Measurements from ENCODE around the gene FAM78B.

Gene FAM78B

DNA sequence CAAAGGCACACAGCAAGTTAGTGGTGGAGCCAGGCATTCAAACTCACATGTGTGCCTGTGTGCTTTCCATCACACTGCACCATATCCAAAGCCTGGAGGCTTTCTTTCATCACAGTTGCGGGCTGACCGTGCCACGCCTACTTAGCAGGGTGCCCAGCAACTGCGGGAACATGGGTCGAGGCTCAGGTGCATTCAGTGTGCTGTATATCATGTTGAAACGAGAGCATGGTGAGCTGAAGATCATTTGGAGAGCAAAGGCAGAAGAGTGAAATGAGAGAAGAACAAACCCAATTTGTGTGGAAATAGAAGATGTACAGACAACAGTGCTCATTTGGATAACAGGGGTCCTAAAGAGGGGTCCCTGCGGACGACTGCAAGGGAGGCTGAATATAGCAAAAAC, 46.5 kb downstream of the FAM78B start:
- H3K27me3 ChIP-seq (ENCODE audit: control insufficient read depth, insufficient read depth, low read length), result no peaks in the 10 kb centered on the region
- H3K9ac ChIP-seq (ENCODE audit: low read depth, low read length), result no peak overlapping the region
- H3K4me3 ChIP-seq (ENCODE audit: low read depth, low read length), result no peak overlapping the region
- no peaks in the 10 kb centered on the region for H3K36me3 ChIP-seq (ENCODE audit: control insufficient read depth, insufficient read depth, low read length)
- no peak overlapping the region for H3K27ac ChIP-seq (ENCODE audit: low read depth, low read length)
- H3K9me3 ChIP-seq (ENCODE audit: control insufficient read depth, insufficient read depth, low read length), result no peaks in the 10 kb centered on the region
- peaks cover 15% of the 10 kb centered on the region; the same call in 1 of the 2 replicates for H3K4me1 ChIP-seq (ENCODE audit: control insufficient read depth, insufficient read depth, low read length)

DNA sequence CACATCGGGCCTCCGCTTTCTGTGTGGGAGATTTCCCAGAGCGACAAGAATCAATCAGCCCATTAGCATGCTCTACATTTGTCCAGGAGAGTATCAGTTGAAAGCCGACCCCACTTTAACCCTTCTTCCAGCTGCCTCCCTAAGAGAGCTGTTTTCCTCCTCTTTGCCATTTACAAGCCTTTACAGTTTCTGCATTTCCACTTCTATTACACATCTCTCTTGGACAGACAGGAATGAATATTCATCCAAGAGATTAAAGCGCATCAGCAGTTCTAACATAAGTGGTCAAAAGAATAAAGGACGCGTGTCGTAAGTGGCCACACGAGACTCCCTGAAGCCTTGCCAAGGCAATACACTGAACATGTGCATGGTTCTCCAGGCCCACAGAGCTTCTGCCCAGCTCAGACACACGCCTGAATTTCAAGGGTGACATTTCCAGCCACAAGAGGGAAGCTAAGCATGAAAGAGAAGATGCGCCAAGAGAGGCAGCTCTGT, 47.3 kb downstream of the FAM78B start:
- H3K27me3 ChIP-seq (ENCODE audit: control insufficient read depth, insufficient read depth, low read length), result no peaks in the 10 kb centered on the region
- H3K4me1 ChIP-seq (ENCODE audit: control insufficient read depth, insufficient read depth, low read length), result peaks cover 15% of the 10 kb centered on the region; the same call in 1 of the 2 replicates
- H3K27ac ChIP-seq (ENCODE audit: low read depth, low read length), result no peak overlapping the region
- no peaks in the 10 kb centered on the region for H3K9me3 ChIP-seq (ENCODE audit: control insufficient read depth, insufficient read depth, low read length)
- H3K4me3 ChIP-seq (ENCODE audit: low read depth, low read length), result no peak overlapping the region
- H3K36me3 ChIP-seq (ENCODE audit: control insufficient read depth, insufficient read depth, low read length), result no peaks in the 10 kb centered on the region
- no peak overlapping the region for H3K9ac ChIP-seq (ENCODE audit: low read depth, low read length)

DNA sequence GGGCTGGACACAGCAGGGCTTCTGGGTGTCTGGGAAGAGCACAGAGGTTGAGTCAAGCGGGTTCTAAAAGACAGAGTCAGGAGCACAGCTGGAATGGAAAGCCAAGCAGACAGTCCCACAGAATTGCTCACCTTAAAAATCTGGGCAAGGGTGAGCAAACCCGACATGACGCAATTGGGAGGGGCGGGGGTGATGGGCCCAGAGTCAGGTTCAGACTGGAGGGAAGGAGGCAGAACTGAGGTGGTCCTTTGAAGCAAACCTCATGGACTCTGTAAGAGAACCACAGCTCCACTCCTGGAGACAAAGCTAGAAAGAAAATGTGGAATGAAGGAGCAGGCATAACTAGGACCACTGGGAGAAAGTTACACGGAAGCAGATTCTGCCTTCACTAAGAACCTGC, 49.0 kb downstream of the FAM78B start:
- Histone ChIP-seq H3K4me3 (ENCODE audit: low read depth, low read length) (no peak overlapping the region), H3K27ac (ENCODE audit: low read depth, low read length) (no peak overlapping the region), H3K36me3 (ENCODE audit: control insufficient read depth, insufficient read depth, low read length) (no peaks in the 10 kb centered on the region), H3K9ac (ENCODE audit: low read depth, low read length) (no peak overlapping the region), H3K4me1 (ENCODE audit: control insufficient read depth, insufficient read depth, low read length) (peaks cover 8% of the 10 kb centered on the region; the same call in 1 of the 2 replicates), H3K27me3 (ENCODE audit: control insufficient read depth, insufficient read depth, low read length) (no peaks in the 10 kb centered on the region), H3K9me3 (ENCODE audit: control insufficient read depth, insufficient read depth, low read length) (no peaks in the 10 kb centered on the region)

DNA sequence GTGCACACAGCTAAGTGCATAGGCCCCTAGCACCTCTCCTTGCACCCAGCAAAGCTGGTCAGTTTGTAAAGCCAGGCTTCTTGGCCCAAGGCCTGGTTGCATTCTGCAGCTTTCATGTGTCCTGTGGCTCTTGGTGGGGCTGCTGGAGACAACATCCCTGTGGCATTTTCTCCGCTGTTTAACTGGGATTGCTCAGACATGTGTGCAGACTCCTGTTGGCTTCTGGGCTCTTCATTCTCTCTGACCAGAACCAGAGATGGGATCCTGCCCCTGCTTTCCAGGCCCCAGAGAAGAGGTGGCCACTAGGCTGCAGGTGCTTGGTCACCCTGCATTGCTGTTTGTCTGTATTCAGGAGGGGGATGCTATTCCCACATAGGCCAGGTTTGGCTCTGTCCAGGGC, 50.8 kb downstream of the FAM78B start:
- no peak overlapping the region for H3K27ac ChIP-seq (ENCODE audit: low read depth, low read length)
- H3K9ac ChIP-seq (ENCODE audit: low read depth, low read length), result no peak overlapping the region
- H3K4me1 ChIP-seq (ENCODE audit: control insufficient read depth, insufficient read depth, low read length), result 0 out of 2 replicates have a peak, but pooled peaks cover 5% of the 10 kb centered on the region
- no peaks in the 10 kb centered on the region for H3K36me3 ChIP-seq (ENCODE audit: control insufficient read depth, insufficient read depth, low read length)
- H3K9me3 ChIP-seq (ENCODE audit: control insufficient read depth, insufficient read depth, low read length), result no peaks in the 10 kb centered on the region
- H3K4me3 ChIP-seq (ENCODE audit: low read depth, low read length), result no peak overlapping the region
- H3K27me3 ChIP-seq (ENCODE audit: control insufficient read depth, insufficient read depth, low read length), result no peaks in the 10 kb centered on the region

- Histone ChIP-seq H3K4me1 (ENCODE audit: control insufficient read depth, insufficient read depth, low read length) (0 out of 2 replicates have a peak, but pooled peaks cover 5% of the 10 kb centered on the region), H3K27me3 (ENCODE audit: control insufficient read depth, insufficient read depth, low read length) (no peaks in the 10 kb centered on the region), H3K9me3 (ENCODE audit: control insufficient read depth, insufficient read depth, low read length) (no peaks in the 10 kb centered on the region), H3K4me3 (ENCODE audit: low read depth, low read length) (no peak overlapping the region), H3K9ac (ENCODE audit: low read depth, low read length) (no peak overlapping the region), H3K36me3 (ENCODE audit: control insufficient read depth, insufficient read depth, low read length) (no peaks in the 10 kb centered on the region), H3K27ac (ENCODE audit: low read depth, low read length) (no peak overlapping the region)
These were observed 52.4 kb downstream of the FAM78B start for GRCh38 chr1:166114419-166114818.

DNA sequence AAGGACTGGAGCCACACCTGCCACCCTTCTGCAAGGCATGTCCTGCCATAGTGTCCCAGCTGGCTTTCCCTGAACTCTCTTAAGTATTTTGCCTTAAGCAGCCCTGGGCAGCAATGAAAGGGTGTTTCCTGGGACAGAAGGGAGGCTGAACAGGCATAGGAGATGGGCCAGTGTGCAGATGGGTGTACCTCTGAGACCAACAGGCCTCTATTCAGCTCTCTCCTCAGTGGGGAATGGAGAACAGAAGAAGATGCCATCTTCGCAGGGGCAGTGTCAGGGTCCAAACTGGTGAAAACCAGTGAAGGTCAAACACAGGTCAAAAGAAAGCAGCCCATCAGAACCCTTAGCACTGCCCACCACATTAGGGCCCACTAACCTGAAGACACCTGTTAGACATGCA, 53.2 kb downstream of the FAM78B start:
- Histone ChIP-seq H3K27me3 (ENCODE audit: control insufficient read depth, insufficient read depth, low read length) (no peaks in the 10 kb centered on the region), H3K27ac (ENCODE audit: low read depth, low read length) (no peak overlapping the region), H3K9me3 (ENCODE audit: control insufficient read depth, insufficient read depth, low read length) (no peaks in the 10 kb centered on the region), H3K36me3 (ENCODE audit: control insufficient read depth, insufficient read depth, low read length) (no peaks in the 10 kb centered on the region), H3K9ac (ENCODE audit: low read depth, low read length) (no peak overlapping the region), H3K4me1 (ENCODE audit: control insufficient read depth, insufficient read depth, low read length) (no peaks in the 10 kb centered on the region), H3K4me3 (ENCODE audit: low read depth, low read length) (no peak overlapping the region)

- H3K36me3 ChIP-seq (ENCODE audit: control insufficient read depth, insufficient read depth, low read length), result no peaks in the 10 kb centered on the region
- no peaks in the 10 kb centered on the region for H3K27me3 ChIP-seq (ENCODE audit: control insufficient read depth, insufficient read depth, low read length)
- H3K4me1 ChIP-seq (ENCODE audit: control insufficient read depth, insufficient read depth, low read length), result no peaks in the 10 kb centered on the region
- no peak overlapping the region for H3K9ac ChIP-seq (ENCODE audit: low read depth, low read length)
- no peak overlapping the region for H3K4me3 ChIP-seq (ENCODE audit: low read depth, low read length)
- H3K27ac ChIP-seq (ENCODE audit: low read depth, low read length), result no peak overlapping the region
- H3K9me3 ChIP-seq (ENCODE audit: control insufficient read depth, insufficient read depth, low read length), result no peaks in the 10 kb centered on the region
These were observed 53.8 kb downstream of the FAM78B start for GRCh38 chr1:166113031-166113430.

GRCh38 chr1:166112425-166112824, 54.4 kb downstream of the FAM78B start:
- Histone ChIP-seq H3K9me3 (ENCODE audit: control insufficient read depth, insufficient read depth, low read length) (no peaks in the 10 kb centered on the region), H3K9ac (ENCODE audit: low read depth, low read length) (no peak overlapping the region), H3K36me3 (ENCODE audit: control insufficient read depth, insufficient read depth, low read length) (no peaks in the 10 kb centered on the region), H3K4me3 (ENCODE audit: low read depth, low read length) (no peak overlapping the region), H3K27ac (ENCODE audit: low read depth, low read length) (no peak overlapping the region), H3K4me1 (ENCODE audit: control insufficient read depth, insufficient read depth, low read length) (no peaks in the 10 kb centered on the region), H3K27me3 (ENCODE audit: control insufficient read depth, insufficient read depth, low read length) (no peaks in the 10 kb centered on the region)

DNA sequence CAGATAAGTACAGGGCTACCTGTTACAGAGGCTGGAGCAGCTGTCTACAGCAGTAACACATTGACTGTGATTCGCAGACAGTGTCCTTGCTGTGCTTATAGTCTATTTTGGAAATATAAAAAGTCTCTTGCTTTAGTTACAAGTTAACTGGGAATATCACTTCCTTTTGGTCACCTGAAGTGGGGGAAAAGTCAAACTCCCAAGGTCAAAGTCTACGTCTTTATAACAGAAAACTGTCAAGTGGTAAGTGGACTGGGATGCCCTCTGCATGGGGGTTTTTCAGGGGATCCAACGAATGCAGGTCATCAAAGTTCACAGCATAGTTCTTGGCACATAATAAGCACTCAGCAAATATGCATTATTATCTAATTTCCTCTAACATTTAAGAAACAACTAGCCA, 55.4 kb downstream of the FAM78B start:
- Histone ChIP-seq H3K27me3 (ENCODE audit: control insufficient read depth, insufficient read depth, low read length) (no peaks in the 10 kb centered on the region), H3K27ac (ENCODE audit: low read depth, low read length) (no peak overlapping the region), H3K4me3 (ENCODE audit: low read depth, low read length) (no peak overlapping the region), H3K9me3 (ENCODE audit: control insufficient read depth, insufficient read depth, low read length) (no peaks in the 10 kb centered on the region), H3K4me1 (ENCODE audit: control insufficient read depth, insufficient read depth, low read length) (no peaks in the 10 kb centered on the region), H3K9ac (ENCODE audit: low read depth, low read length) (no peak overlapping the region), H3K36me3 (ENCODE audit: control insufficient read depth, insufficient read depth, low read length) (no peaks in the 10 kb centered on the region)

GRCh38 chr1:166090244-166090643, 76.6 kb downstream of the FAM78B start:
- H3K4me1 ChIP-seq (ENCODE audit: control insufficient read depth, insufficient read depth, low read length), result no peaks in the 10 kb centered on the region; the same call in 1 of the 2 replicates
- H3K4me3 ChIP-seq (ENCODE audit: low read depth, low read length), result no peak overlapping the region
- no peak overlapping the region for H3K9ac ChIP-seq (ENCODE audit: low read depth, low read length)
- H3K36me3 ChIP-seq (ENCODE audit: control insufficient read depth, insufficient read depth, low read length), result no peaks in the 10 kb centered on the region
- no peaks in the 10 kb centered on the region for H3K27me3 ChIP-seq (ENCODE audit: control insufficient read depth, insufficient read depth, low read length)
- no peak overlapping the region for H3K27ac ChIP-seq (ENCODE audit: low read depth, low read length)
- H3K9me3 ChIP-seq (ENCODE audit: control insufficient read depth, insufficient read depth, low read length), result no peaks in the 10 kb centered on the region

DNA sequence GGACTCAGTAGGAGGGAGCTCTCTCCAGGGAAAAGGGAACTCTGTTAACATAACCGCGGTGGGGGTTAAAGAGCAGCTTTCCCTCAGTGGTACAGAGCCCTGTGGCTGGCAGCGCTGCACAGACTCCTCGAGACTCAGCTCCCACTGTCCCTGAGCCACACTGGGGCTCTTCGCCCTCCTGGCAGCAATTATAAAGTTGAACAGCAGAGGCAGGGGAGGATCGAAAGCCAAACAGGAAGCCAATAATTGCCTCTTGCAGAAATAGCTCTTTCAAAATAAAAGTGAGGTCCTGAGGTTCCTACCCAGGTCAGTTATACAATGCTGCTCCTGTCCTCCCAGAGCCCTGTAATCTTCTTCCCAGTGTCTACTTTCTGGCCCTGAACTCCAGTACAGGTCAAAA, 77.0 kb downstream of the FAM78B start:
- Histone ChIP-seq H3K4me3 (ENCODE audit: low read depth, low read length) (no peak overlapping the region), H3K4me1 (ENCODE audit: control insufficient read depth, insufficient read depth, low read length) (no peaks in the 10 kb centered on the region; the same call in 1 of the 2 replicates), H3K36me3 (ENCODE audit: control insufficient read depth, insufficient read depth, low read length) (no peaks in the 10 kb centered on the region), H3K27me3 (ENCODE audit: control insufficient read depth, insufficient read depth, low read length) (no peaks in the 10 kb centered on the region), H3K9me3 (ENCODE audit: control insufficient read depth, insufficient read depth, low read length) (no peaks in the 10 kb centered on the region), H3K9ac (ENCODE audit: low read depth, low read length) (no peak overlapping the region), H3K27ac (ENCODE audit: low read depth, low read length) (no peak overlapping the region)

DNA sequence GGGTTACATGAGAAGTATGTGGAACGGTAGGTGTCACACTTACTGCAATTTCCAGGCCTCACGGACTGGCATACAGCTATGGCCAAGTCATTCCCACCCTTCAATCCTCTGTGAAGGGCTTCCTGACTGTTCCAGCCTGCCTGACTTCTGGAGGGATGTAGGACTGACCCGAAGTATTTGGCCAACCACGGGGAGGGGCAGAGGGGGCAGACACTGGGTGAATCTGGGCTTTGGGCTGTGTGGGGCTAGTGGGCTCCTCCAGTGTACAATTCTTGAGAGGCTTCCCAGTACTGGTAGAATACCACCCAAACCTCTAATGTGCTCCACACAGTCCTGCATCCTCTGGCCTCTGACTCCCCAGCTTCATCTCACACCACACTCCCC, 78.2 kb downstream of the FAM78B start:
- Histone ChIP-seq H3K9ac (ENCODE audit: low read depth, low read length) (no peak overlapping the region), H3K36me3 (ENCODE audit: control insufficient read depth, insufficient read depth, low read length) (no peaks in the 10 kb centered on the region), H3K9me3 (ENCODE audit: control insufficient read depth, insufficient read depth, low read length) (no peaks in the 10 kb centered on the region), H3K4me1 (ENCODE audit: control insufficient read depth, insufficient read depth, low read length) (no peaks in the 10 kb centered on the region; the same call in 1 of the 2 replicates), H3K4me3 (ENCODE audit: low read depth, low read length) (no peak overlapping the region), H3K27ac (ENCODE audit: low read depth, low read length) (no peak overlapping the region), H3K27me3 (ENCODE audit: control insufficient read depth, insufficient read depth, low read length) (no peaks in the 10 kb centered on the region)

Data from HUES48 (cell line).